Calu3 (cell line): ENCODE measurements around the gene PAQR4. TPM values are rescaled to one million over a fixed set of nuclear protein-coding genes. Genes with fewer than 3 reads are reported as not detected.

ENCODE experiments used
- BruUV-seq: library from RNA; stranded (reverse); fragments of 400-500 nt; replicated peaks from 2 replicates; lab custom pipeline; 2021; lab: Mats Ljungman, UMichigan
- CTCF ChIA-PET: fragments of 300-600 bp; sonication (Branson Sonifier 250); formaldehyde crosslinking; loops from one replicate; lab custom pipeline; 2022; ENCODE audit warnings: antibody characterized with exemption; lab: Charles Lee
- DNase-seq: peaks from one replicate; pipeline ENCODE4 v3.0.0; 2022
- H3K27ac Mint-ChIP-seq: one replicate; pipeline ENCODE4 v1.8.0; 2022; ENCODE audit warnings: mixed read lengths; ENCODE audit not compliant: unreplicated experiment
- H3K27me3 Mint-ChIP-seq: one replicate; pipeline ENCODE4 v1.8.0; 2022; ENCODE audit warnings: mixed read lengths; ENCODE audit not compliant: unreplicated experiment
- H3K36me3 Mint-ChIP-seq: one replicate; pipeline ENCODE4 v1.8.0; 2022; ENCODE audit warnings: mild to moderate bottlenecking, moderate library complexity, mixed read lengths; ENCODE audit not compliant: insufficient read depth, unreplicated experiment
- H3K4me1 Mint-ChIP-seq: one replicate; pipeline ENCODE4 v1.8.0; 2022; ENCODE audit warnings: mild to moderate bottlenecking, low read depth, mixed read lengths; ENCODE audit not compliant: unreplicated experiment
- H3K4me3 Mint-ChIP-seq: one replicate; pipeline ENCODE4 v1.8.0; 2022; ENCODE audit warnings: mild to moderate bottlenecking, low read depth, moderate library complexity, mixed read lengths; ENCODE audit not compliant: unreplicated experiment
- H3K9me3 Mint-ChIP-seq: one replicate; pipeline ENCODE4 v1.8.0; 2022; ENCODE audit warnings: low read depth, mixed read lengths; ENCODE audit not compliant: unreplicated experiment
- CTCF ChIP-seq: fragments of 200-600 bp; IDR thresholded peaks from one replicate; pipeline ENCODE4 v1.8.0; 2022; ENCODE audit warnings: antibody characterized with exemption; ENCODE audit not compliant: unreplicated experiment
- intact Hi-C: fragments of 100-400 bp; cut with micrococcal nuclease; formaldehyde crosslinking; loops from one replicate; pipeline ENCODE4 v1.10.0; 2022; ENCODE audit not compliant: unreplicated experiment
- total RNA-seq: library from RNA; stranded (reverse); gene quantifications from 2 replicates; pipeline ENCODE4 v1.2.3, GENCODE V29; 2022

PAQR4 gene
- total RNA-seq, 1 experiment from 2014 or later, result 56.0 TPM

DNA sequence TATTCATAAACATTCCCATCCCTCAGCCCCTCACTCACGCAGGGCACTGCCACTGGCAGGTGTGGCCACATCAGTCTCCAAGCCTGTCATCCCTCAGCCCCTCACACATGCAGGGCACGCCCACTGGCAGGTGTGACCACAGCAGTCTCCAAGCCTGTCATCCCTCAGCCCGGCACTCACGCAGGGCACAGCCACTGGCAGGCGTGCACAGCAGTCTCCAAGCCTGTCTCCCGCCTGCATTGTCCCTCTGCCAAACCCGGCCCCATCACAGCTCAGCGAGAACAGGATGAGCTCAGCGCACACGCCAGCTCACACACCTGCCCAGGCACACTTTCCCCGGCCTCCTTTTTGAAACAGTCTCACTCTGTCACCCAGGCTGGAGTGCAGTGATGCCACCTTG lies 16.5 kb upstream of the PAQR4 start:
- Mint-ChIP-seq H3K9me3 (no peaks in the 10 kb centered on the region), H3K27ac (no peak overlapping the region), H3K4me3 (no peak overlapping the region), H3K27me3 (peaks cover 31% of the 10 kb centered on the region), H3K4me1 (peaks cover 19% of the 10 kb centered on the region), H3K36me3 (peaks cover 19% of the 10 kb centered on the region)
- no TSS peak for BruUV-seq
- CTCF ChIA-PET, result no interaction called here
- intact Hi-C loops, result no loop called here
- no peak for TF ChIP-seq CTCF
- DNase-seq, result no peak

- Mint-ChIP-seq H3K4me3 (no peak overlapping the region), H3K27me3 (peaks cover 39% of the 10 kb centered on the region), H3K9me3 (no peaks in the 10 kb centered on the region), H3K4me1 (peaks cover 23% of the 10 kb centered on the region), H3K36me3 (peaks cover 24% of the 10 kb centered on the region), H3K27ac (no peak overlapping the region)
- intact Hi-C loops, result no loop called here
- BruUV-seq, result no TSS peak
- no peak for TF ChIP-seq CTCF
- CTCF ChIA-PET, result no interaction called here
- DNase-seq, result no peak
Observed at GRCh38 chr16:2953706-2954627, 15.2 kb upstream of the PAQR4 start.

GRCh38 chr16:2954656-2955381 lies 14.3 kb upstream of the PAQR4 start:
- Mint-ChIP-seq H3K27me3 (peaks cover 48% of the 10 kb centered on the region), H3K4me1 (peaks cover 29% of the 10 kb centered on the region), H3K9me3 (no peaks in the 10 kb centered on the region), H3K4me3 (no peak overlapping the region), H3K36me3 (peaks cover 25% of the 10 kb centered on the region), H3K27ac (no peak overlapping the region)
- no TSS peak for BruUV-seq
- no peak for DNase-seq
- CTCF ChIA-PET, result no interaction called here
- TF ChIP-seq CTCF, result no peak
- intact Hi-C loops, result no loop called here

DNA sequence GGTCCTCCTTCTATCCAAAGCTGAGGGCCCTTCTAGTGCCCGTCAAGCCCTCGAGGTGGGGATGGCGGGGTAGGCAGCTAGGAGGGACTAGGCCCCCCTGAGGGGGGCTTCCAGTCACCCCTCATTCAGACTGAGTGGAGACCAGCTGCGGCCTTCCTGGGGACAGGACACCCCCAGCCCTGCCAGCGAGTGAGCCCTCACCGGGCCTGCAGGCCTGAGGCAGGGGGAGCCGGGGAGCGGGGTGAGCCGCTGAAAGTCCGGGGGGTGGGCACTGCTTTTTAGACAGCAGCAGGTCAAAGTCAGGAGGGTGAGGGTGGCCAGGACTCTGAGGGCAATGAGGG lies 13.7 kb upstream of the PAQR4 start:
- H3K9me3 Mint-ChIP-seq, result no peaks in the 10 kb centered on the region
- no peak overlapping the region for H3K4me3 Mint-ChIP-seq
- no peak for DNase-seq
- intact Hi-C loops, result no loop called here
- peaks cover 30% of the 10 kb centered on the region for H3K36me3 Mint-ChIP-seq
- no peak for TF ChIP-seq CTCF
- BruUV-seq, result no TSS peak
- H3K27ac Mint-ChIP-seq, result no peak overlapping the region
- H3K27me3 Mint-ChIP-seq, result peaks cover 54% of the 10 kb centered on the region
- CTCF ChIA-PET, result no interaction called here
- H3K4me1 Mint-ChIP-seq, result peaks cover 34% of the 10 kb centered on the region
